Measurements from ENCODE around the gene GREB1L.

- TF ChIP-seq CTCF (IDR thresholded peaks at IDR 0.05; ENCODE audit: low read length) (no peak), EZH2 (IDR thresholded peaks at IDR 0.05; ENCODE audit: borderline replicate concordance, low read length) (no peak)
These were observed 63.6 kb downstream of the GREB1L start for GRCh38 chr18:21305621-21306020.
